Endothelial cell (in vitro differentiated cells): ENCODE results near the gene TRPM3. TPM values are rescaled to one million over a fixed set of nuclear protein-coding genes. Genes with fewer than 3 reads are reported as not detected.
"Not testable (repeated sequence)": the region's sequence is repeated elsewhere in the genome, so short reads cannot be mapped to it uniquely, and the experiment has no call there.

Source experiments
- DNase-seq: peaks from one replicate; pipeline ENCODE4 v3.0.0; 2021; ENCODE audit warnings: low spot score
- H3K27ac Mint-ChIP-seq: one replicate; pipeline ENCODE4 v1.8.0; 2021; ENCODE audit warnings: mixed read lengths, inconsistent platforms; ENCODE audit not compliant: unreplicated experiment
- H3K27me3 Mint-ChIP-seq: one replicate; pipeline ENCODE4 v1.8.0; 2021; ENCODE audit warnings: mild to moderate bottlenecking, moderate library complexity, mixed read lengths, inconsistent platforms; ENCODE audit not compliant: unreplicated experiment
- H3K36me3 Mint-ChIP-seq: one replicate; pipeline ENCODE4 v1.8.0; 2021; ENCODE audit warnings: mild to moderate bottlenecking, low read depth, mixed read lengths, inconsistent platforms; ENCODE audit not compliant: unreplicated experiment
- H3K4me1 Mint-ChIP-seq: one replicate; pipeline ENCODE4 v1.8.0; 2021; ENCODE audit warnings: mild to moderate bottlenecking, mixed read lengths, inconsistent platforms; ENCODE audit not compliant: unreplicated experiment
- H3K4me3 Mint-ChIP-seq: one replicate; pipeline ENCODE4 v1.8.0; 2021; ENCODE audit warnings: mild to moderate bottlenecking, mixed read lengths, inconsistent platforms; ENCODE audit not compliant: unreplicated experiment
- H3K9me3 Mint-ChIP-seq: one replicate; pipeline ENCODE4 v1.8.0; 2021; ENCODE audit warnings: mixed read lengths, inconsistent platforms; ENCODE audit not compliant: unreplicated experiment
- CTCF ChIP-seq: fragments of 200-600 bp; sonication (generic); IDR thresholded peaks from one replicate; pipeline ENCODE4 v1.5.0; 2021; ENCODE audit warnings: antibody characterized with exemption; ENCODE audit not compliant: unreplicated experiment
- total RNA-seq: library from RNA; stranded (reverse); fragmentation: NEBNext Ultra II Directional; extraction: Animal tissue kit (Norgen Biotek cat#: 25700); gene quantifications from one replicate; pipeline ENCODE4 v1.2.1, GENCODE V29; 2021; ENCODE audit not compliant: unreplicated experiment

TRPM3 gene
- total RNA-seq, 1 donor from 2014 or later = 0.54 TPM

DNA sequence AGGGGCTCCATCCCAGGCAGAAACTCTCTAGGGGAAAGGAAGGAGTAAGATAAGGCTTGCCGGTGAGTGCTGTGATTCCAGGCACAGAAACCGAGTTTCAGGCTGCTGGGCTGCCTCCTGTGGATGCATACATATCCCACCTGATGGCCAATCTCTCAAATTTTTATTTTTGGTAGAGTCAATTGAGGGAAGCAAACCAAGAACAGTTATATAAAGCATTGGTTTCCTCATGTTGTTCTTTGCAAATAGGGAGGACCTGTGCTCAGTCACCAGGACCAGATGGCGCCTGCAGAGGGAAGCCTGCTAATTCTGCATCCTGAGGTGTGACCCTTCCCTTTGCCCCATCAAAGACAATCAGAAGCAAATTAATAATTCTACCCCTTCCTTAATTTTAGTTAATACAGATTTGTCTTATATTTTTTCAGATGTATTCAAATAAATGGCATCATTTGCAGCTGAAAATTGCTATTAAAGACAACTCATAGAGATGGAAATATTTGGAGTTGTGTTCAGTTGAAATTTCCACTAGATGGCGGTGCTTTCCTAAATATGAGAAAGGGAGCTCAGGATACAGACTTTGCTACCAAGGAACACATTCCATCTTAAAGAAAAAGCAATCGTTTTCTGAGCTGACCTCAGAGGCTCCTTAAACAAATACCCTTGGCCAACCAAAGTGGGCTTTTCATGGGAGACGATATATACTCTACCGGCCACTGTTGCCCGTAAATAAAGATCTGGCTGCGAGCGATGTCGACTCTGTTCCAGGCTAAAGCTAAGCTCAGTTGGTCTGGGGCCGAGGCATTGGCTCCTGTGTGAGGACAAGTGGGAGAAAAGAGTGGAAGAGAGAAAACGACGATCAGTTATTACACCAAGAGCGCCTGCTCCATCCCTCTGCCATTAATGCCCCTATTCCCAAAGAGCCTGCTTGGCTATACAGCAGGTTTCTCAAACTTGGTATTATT is 481.3 kb downstream of the TRPM3 start:
- no peaks in the 10 kb centered on the region for H3K36me3 Mint-ChIP-seq
- no peak overlapping the region for H3K4me3 Mint-ChIP-seq
- no peak overlapping the region for H3K27ac Mint-ChIP-seq
- DNase-seq = peak; percentile 29
- no peaks in the 10 kb centered on the region for H3K27me3 Mint-ChIP-seq
- no peaks in the 10 kb centered on the region for H3K4me1 Mint-ChIP-seq
- peak; percentile 62 for TF ChIP-seq CTCF
- H3K9me3 Mint-ChIP-seq = no peaks in the 10 kb centered on the region

DNA sequence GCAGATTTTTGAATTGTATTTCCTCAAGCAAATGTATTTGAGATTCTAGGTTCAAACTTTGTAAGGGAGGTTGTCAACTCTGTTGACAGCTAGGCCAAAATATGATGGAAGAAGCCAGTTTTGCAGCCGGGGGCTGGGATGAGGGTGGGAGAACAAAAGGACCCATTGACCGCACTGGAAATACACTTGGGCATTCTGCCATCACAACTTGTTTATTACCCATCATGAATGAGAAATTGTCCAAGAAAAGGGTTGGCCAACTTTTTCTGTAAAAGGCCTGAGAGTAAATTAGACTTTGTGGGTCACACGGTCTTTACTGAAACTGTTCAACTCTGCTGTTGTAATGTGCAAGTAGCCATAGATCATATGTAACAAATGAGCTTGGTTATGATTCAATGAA is 485.6 kb downstream of the TRPM3 start:
- no peaks in the 10 kb centered on the region for H3K36me3 Mint-ChIP-seq
- no peaks in the 10 kb centered on the region for H3K27me3 Mint-ChIP-seq
- no peak overlapping the region for H3K4me3 Mint-ChIP-seq
- no peak overlapping the region for H3K27ac Mint-ChIP-seq
- H3K9me3 Mint-ChIP-seq = no peaks in the 10 kb centered on the region
- DNase-seq = no peak
- no peaks in the 10 kb centered on the region for H3K4me1 Mint-ChIP-seq
- TF ChIP-seq CTCF = no peak

- Mint-ChIP-seq H3K4me3 (no peak overlapping the region), H3K27ac (no peak overlapping the region), H3K4me1 (no peaks in the 10 kb centered on the region), H3K36me3 (no peaks in the 10 kb centered on the region), H3K9me3 (no peaks in the 10 kb centered on the region), H3K27me3 (no peaks in the 10 kb centered on the region)
- no peak for TF ChIP-seq CTCF
- DNase-seq = no peak
These were observed 486.7 kb downstream of the TRPM3 start for GRCh38 chr9:70634696-70635095.

DNA sequence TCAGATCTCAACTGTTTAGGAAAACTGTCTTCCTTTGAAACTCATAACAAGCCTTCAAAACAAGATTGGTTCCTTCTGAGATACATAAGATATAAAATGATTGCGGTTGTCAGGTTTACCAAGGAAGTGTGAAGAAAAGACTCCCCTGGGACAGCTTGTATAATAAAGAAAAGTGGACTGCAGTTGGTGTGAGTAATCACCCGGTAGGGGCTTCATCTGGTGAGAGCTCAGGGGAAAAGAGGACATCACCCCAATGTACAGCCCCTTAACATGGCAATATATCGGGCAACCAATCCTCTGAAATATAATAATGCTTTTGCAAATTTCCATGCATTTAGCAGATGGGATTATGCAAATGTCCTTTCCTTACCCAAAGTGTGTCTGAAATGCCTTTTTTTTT is 490.4 kb downstream of the TRPM3 start:
- no peaks in the 10 kb centered on the region for H3K4me1 Mint-ChIP-seq
- TF ChIP-seq CTCF = no peak
- no peak overlapping the region for H3K27ac Mint-ChIP-seq
- no peaks in the 10 kb centered on the region for H3K9me3 Mint-ChIP-seq
- H3K4me3 Mint-ChIP-seq = no peak overlapping the region
- DNase-seq = no peak
- H3K36me3 Mint-ChIP-seq = no peaks in the 10 kb centered on the region
- H3K27me3 Mint-ChIP-seq = no peaks in the 10 kb centered on the region

DNA sequence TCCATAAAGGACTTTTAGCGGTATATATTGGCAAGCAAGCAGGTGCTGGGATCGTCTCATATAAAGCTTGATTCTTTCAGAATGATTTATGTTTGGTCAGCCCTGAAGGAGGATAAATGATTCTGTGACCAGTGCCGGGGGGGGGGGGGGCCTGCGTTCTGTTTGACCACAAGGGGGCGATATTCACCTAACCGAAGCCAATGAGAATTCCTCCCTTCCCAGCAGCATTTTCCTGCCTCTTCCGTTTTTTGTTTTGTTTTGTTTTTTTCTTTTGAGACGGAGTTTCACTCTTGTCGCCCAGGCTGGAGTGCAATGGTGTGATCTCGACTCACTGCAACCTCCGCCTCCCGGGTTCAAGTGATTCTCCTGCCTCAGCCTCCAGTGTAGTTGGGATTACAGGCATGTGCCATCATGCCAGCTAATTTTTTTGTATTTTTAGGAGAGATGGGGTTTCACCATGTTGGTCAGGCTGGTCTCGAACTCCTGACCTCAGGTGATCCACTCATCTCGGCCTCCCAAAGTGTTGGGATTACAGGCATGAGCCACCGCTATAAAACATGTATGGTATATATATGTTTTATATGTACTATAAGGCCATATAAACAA is 492.2 kb downstream of the TRPM3 start:
- DNase-seq, H3K27me3 Mint-ChIP-seq, H3K36me3 Mint-ChIP-seq, H3K9me3 Mint-ChIP-seq, H3K4me3 Mint-ChIP-seq, H3K27ac Mint-ChIP-seq, H3K4me1 Mint-ChIP-seq: not testable (repeated sequence)
- peak; percentile 63 for TF ChIP-seq CTCF
